OCI-LY3 (cell line): ENCODE measurements around the gene RPL18A.

Experiments used
- EZH2phosphoT487 ChIP-seq: fragments of 200-600 bp; shearing (Covaris generic); IDR thresholded peaks from 2 replicates; pipeline ENCODE4 v1.6.1; 2018; ENCODE audit warnings: antibody characterized with exemption, mixed run types, low read depth
- TF ChIP-seq, protein P1 (sequence below): fragments of 200-600, 300-600 bp; sonication (generic); IDR thresholded peaks from 2 replicates; pipeline ENCODE4 v1.5.1; 2014; ENCODE audit warnings: antibody characterized with exemption, low read length, low read depth

DNA sequence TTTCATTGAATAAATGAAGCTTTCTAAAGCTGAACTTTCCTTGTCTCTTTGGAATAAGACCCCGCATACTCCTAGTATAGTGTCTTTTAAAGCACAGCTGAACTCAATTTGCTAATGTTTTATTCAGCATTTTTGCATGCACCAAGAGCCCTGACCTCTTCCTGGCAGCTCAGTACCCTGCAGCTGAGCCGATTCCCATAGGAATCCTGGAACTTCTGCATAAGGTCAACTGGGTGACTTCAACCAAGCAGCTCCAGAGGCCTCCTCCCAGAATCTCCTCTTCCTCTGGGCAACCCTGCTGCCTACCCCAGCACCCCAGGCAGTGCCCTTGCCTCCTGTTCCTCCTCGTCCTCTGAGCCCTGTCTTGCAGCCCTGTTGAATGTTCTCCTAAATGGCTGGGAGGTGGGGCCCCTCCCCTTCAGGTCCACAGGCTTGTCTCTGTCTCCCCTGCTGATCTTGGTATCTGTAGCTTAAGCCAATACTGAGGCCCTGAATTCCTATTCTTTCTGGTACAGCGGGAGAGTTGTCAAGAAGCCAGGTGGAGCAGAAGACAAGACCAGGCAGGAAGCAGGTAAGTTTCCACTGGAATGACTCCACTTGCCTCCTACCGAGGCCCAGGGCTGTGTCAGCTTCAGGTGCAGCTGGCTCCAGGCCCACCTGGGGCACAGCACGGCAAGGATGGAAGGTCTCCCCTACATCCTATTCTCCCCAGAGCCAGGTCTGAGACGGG, 49.5 kb downstream of the RPL18A start:
- TF ChIP-seq, protein P1, sequence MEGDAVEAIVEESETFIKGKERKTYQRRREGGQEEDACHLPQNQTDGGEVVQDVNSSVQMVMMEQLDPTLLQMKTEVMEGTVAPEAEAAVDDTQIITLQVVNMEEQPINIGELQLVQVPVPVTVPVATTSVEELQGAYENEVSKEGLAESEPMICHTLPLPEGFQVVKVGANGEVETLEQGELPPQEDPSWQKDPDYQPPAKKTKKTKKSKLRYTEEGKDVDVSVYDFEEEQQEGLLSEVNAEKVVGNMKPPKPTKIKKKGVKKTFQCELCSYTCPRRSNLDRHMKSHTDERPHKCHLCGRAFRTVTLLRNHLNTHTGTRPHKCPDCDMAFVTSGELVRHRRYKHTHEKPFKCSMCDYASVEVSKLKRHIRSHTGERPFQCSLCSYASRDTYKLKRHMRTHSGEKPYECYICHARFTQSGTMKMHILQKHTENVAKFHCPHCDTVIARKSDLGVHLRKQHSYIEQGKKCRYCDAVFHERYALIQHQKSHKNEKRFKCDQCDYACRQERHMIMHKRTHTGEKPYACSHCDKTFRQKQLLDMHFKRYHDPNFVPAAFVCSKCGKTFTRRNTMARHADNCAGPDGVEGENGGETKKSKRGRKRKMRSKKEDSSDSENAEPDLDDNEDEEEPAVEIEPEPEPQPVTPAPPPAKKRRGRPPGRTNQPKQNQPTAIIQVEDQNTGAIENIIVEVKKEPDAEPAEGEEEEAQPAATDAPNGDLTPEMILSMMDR, result no peak
- TF ChIP-seq EZH2phosphoT487, result no peak
